NB4 (cell line): ENCODE results near the gene PTPRD.

Experiments
- DNase-seq: peaks from one replicate; pipeline ENCODE4 v3.0.0; 2010; ENCODE audit warnings: low read depth
- H3K4me3 ChIP-seq: one replicate; pipeline ENCODE4 v1.5.1; 2011; ENCODE audit warnings: mild to moderate bottlenecking, low read depth, low read length, moderate library complexity
- MAX ChIP-seq: IDR thresholded peaks from 2 replicates; pipeline ENCODE4 v1.6.1; 2011; ENCODE audit warnings: low read depth, low read length
- MYC ChIP-seq: IDR thresholded peaks from 2 replicates; pipeline ENCODE4 v1.6.1; 2011; ENCODE audit warnings: low read depth, low read length
- POLR2A ChIP-seq: IDR thresholded peaks from 2 replicates; pipeline ENCODE4 v1.6.1; 2011; ENCODE audit warnings: mild to moderate bottlenecking; ENCODE audit not compliant: insufficient read length; ENCODE audit errors: extremely low read depth
- TF ChIP-seq, protein P1 (sequence below): IDR thresholded peaks from one replicate; pipeline ENCODE4 v1.5.1; 2012; ENCODE audit warnings: low read depth, low read length

Gene PTPRD

DNA sequence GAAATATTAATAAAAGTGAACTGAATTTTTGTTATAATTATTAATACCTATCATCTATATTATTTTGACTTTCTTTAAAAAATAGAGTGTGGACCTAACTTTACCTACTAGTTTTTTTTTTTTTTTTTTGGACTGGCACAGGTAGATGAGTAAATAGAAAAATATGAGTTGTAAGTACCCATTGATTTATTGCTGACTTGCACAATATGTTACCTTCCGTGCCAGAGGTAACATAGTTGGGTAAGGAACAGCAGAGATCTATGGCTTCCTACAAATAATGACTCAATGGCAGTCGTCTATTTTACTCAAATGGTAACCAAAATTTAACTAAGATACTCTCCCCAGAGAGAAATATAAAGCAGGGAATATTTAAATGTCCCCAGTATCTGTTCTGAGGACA, 1212.8 kb downstream of the PTPRD start:
- DNase-seq = no peak
- TF ChIP-seq MAX (no peak), POLR2A (no peak), MYC (no peak)
- TF ChIP-seq, protein P1, sequence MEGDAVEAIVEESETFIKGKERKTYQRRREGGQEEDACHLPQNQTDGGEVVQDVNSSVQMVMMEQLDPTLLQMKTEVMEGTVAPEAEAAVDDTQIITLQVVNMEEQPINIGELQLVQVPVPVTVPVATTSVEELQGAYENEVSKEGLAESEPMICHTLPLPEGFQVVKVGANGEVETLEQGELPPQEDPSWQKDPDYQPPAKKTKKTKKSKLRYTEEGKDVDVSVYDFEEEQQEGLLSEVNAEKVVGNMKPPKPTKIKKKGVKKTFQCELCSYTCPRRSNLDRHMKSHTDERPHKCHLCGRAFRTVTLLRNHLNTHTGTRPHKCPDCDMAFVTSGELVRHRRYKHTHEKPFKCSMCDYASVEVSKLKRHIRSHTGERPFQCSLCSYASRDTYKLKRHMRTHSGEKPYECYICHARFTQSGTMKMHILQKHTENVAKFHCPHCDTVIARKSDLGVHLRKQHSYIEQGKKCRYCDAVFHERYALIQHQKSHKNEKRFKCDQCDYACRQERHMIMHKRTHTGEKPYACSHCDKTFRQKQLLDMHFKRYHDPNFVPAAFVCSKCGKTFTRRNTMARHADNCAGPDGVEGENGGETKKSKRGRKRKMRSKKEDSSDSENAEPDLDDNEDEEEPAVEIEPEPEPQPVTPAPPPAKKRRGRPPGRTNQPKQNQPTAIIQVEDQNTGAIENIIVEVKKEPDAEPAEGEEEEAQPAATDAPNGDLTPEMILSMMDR = no peak
- H3K4me3 ChIP-seq = no peak overlapping the region

DNA sequence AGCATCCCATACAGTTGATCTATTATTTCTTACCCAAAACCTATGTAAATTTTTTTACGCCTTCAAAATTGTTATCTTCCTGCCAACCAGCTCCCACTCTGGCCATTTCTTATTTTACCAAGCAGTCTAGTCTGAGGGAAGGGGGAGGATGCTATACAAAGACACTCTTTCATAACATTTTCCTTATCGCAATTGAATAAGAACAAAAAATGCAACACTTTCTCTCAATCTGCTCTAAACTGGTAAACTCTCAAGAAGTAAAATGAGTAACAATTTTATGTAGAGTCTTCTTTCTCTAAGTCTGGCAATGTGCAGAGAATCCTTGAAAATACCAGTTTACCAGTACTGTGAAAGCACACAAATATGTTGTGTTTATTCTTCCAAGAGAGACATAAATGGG, 1216.3 kb downstream of the PTPRD start:
- no peak for TF ChIP-seq MAX
- DNase-seq = no peak
- H3K4me3 ChIP-seq = no peak overlapping the region

GRCh38 chr9:9395539-9395938, 1217.3 kb downstream of the PTPRD start:
- H3K4me3 ChIP-seq = no peak overlapping the region
- no peak for DNase-seq
- TF ChIP-seq POLR2A = no peak
- TF ChIP-seq, protein P1 = no peak
- TF ChIP-seq MYC = no peak
- no peak for TF ChIP-seq MAX

DNA sequence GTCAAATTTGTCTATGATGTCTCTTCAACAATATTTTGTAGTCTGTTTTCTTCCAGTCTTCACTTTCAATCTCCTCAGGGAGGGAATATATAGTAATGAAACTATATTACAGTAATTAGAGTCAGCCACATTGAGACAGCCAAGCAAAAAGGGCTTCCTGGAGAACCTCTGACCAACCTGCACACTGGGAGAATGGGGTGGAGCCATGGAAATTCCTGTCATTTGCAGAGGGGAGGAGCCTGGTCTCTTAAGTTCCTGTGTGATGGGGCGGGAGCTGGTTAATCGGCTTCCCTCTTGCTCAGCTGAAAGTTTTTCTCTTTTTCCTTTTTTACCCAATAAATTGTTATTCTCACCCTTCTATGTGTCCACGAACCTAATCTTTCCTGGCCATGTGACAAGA, 1220.0 kb downstream of the PTPRD start:
- no peak overlapping the region for H3K4me3 ChIP-seq
- no peak for DNase-seq
- TF ChIP-seq MAX = no peak
- no peak for TF ChIP-seq POLR2A
- TF ChIP-seq, protein P1 = no peak
- no peak for TF ChIP-seq MYC

GRCh38 chr9:9389904-9390303, 1222.9 kb downstream of the PTPRD start:
- DNase-seq = no peak
- TF ChIP-seq, protein P1 = no peak
- no peak for TF ChIP-seq MAX
- no peak for TF ChIP-seq MYC
- TF ChIP-seq POLR2A = no peak
- no peak overlapping the region for H3K4me3 ChIP-seq

- TF ChIP-seq MAX = no peak
- no peak for TF ChIP-seq POLR2A
- no peak for TF ChIP-seq MYC
- TF ChIP-seq, protein P1 = peak; percentile 25
- H3K4me3 ChIP-seq = no peak overlapping the region
- DNase-seq = no peak
Observed at GRCh38 chr9:9387511-9388115, 1225.2 kb downstream of the PTPRD start.
